Measurements from ENCODE around the gene KMT5C.

The KMT5C gene

GRCh38 chr19:55355213-55355821 lies 15.6 kb downstream of the KMT5C start:
- no peaks in the 10 kb centered on the region for H3K36me3 ChIP-seq (ENCODE audit: control insufficient read depth, insufficient read depth, low read length)
- H3K4me3 ChIP-seq (replicated peaks; ENCODE audit: low read depth, low read length) = no peak overlapping the region
- H3K27me3 ChIP-seq (replicated peaks; ENCODE audit: control insufficient read depth, insufficient read depth, low read length) = peaks cover 2% of the 10 kb centered on the region
- TF ChIP-seq, protein P1, sequence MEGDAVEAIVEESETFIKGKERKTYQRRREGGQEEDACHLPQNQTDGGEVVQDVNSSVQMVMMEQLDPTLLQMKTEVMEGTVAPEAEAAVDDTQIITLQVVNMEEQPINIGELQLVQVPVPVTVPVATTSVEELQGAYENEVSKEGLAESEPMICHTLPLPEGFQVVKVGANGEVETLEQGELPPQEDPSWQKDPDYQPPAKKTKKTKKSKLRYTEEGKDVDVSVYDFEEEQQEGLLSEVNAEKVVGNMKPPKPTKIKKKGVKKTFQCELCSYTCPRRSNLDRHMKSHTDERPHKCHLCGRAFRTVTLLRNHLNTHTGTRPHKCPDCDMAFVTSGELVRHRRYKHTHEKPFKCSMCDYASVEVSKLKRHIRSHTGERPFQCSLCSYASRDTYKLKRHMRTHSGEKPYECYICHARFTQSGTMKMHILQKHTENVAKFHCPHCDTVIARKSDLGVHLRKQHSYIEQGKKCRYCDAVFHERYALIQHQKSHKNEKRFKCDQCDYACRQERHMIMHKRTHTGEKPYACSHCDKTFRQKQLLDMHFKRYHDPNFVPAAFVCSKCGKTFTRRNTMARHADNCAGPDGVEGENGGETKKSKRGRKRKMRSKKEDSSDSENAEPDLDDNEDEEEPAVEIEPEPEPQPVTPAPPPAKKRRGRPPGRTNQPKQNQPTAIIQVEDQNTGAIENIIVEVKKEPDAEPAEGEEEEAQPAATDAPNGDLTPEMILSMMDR (IDR thresholded peaks at IDR 0.05; ENCODE audit: insufficient read depth, low read length, poor library complexity, severe bottlenecking) = no peak
- DNase-seq (ENCODE audit: extremely low read depth, insufficient read length) = no peak

- Histone ChIP-seq H3K36me3 (ENCODE audit: control insufficient read depth, insufficient read depth, low read length) (no peaks in the 10 kb centered on the region), H3K4me3 (replicated peaks; ENCODE audit: low read depth, low read length) (no peak overlapping the region), H3K27me3 (replicated peaks; ENCODE audit: control insufficient read depth, insufficient read depth, low read length) (no peaks in the 10 kb centered on the region; the same call in 1 of the 2 replicates)
- TF ChIP-seq, protein P1 (IDR thresholded peaks at IDR 0.05; ENCODE audit: insufficient read depth, low read length, poor library complexity, severe bottlenecking) = no peak
- DNase-seq (ENCODE audit: extremely low read depth, insufficient read length) = no peak
Observed at GRCh38 chr19:55358493-55358892, 18.8 kb downstream of the KMT5C start.

- no peaks in the 10 kb centered on the region for H3K36me3 ChIP-seq (ENCODE audit: control insufficient read depth, insufficient read depth, low read length)
- no peaks in the 10 kb centered on the region; the same call in 1 of the 2 replicates for H3K27me3 ChIP-seq (replicated peaks; ENCODE audit: control insufficient read depth, insufficient read depth, low read length)
- TF ChIP-seq, protein P1 (IDR thresholded peaks at IDR 0.05; ENCODE audit: insufficient read depth, low read length, poor library complexity, severe bottlenecking) = no peak
- no peak overlapping the region for H3K4me3 ChIP-seq (replicated peaks; ENCODE audit: low read depth, low read length)
- no peak for DNase-seq (ENCODE audit: extremely low read depth, insufficient read length)
Observed at GRCh38 chr19:55358943-55359908, 19.6 kb downstream of the KMT5C start.

- Histone ChIP-seq H3K4me3 (replicated peaks; ENCODE audit: low read depth, low read length) (no peak overlapping the region), H3K27me3 (replicated peaks; ENCODE audit: control insufficient read depth, insufficient read depth, low read length) (no peaks in the 10 kb centered on the region; the same call in 1 of the 2 replicates), H3K36me3 (ENCODE audit: control insufficient read depth, insufficient read depth, low read length) (no peaks in the 10 kb centered on the region)
- TF ChIP-seq, protein P1 (IDR thresholded peaks at IDR 0.05; ENCODE audit: insufficient read depth, low read length, poor library complexity, severe bottlenecking) = no peak
- no peak for DNase-seq (ENCODE audit: extremely low read depth, insufficient read length)
Observed at GRCh38 chr19:55360902-55361301, 21.2 kb downstream of the KMT5C start.

- no peak overlapping the region for H3K4me3 ChIP-seq (replicated peaks; ENCODE audit: low read depth, low read length)
- DNase-seq (ENCODE audit: extremely low read depth, insufficient read length) = no peak
- TF ChIP-seq, protein P1 (IDR thresholded peaks at IDR 0.05; ENCODE audit: insufficient read depth, low read length, poor library complexity, severe bottlenecking) = no peak
Observed at GRCh38 chr19:55362174-55362989, 22.7 kb downstream of the KMT5C start.

More at GRCh38 chr19:55362174-55362989, 22.7 kb downstream of the KMT5C start:
- Histone ChIP-seq H3K36me3 (ENCODE audit: control insufficient read depth, insufficient read depth, low read length) (no peaks in the 10 kb centered on the region), H3K27me3 (replicated peaks; ENCODE audit: control insufficient read depth, insufficient read depth, low read length) (no peaks in the 10 kb centered on the region; the same call in 1 of the 2 replicates)
